Sigmoid colon (tissue), 4 donors: ENCODE results near the gene SAAL1.

Source experiments
- POLR2AphosphoS5 ChIP-seq, 4 donors: sonication (generic); formaldehyde crosslinking; IDR thresholded peaks; one replicate each; pipeline ENCODE4 v1.6.1; 2017; ENCODE audit warnings: antibody characterized with exemption in 4 of 4
- TF ChIP-seq, protein P1 (sequence below), 4 experiments: fragments of 450-650 bp in 3 of 4; fragments of 200-600 bp in 1 of 4; IDR thresholded peaks; one replicate each; pipeline ENCODE4 v1.5.1; 2016 to 2019; ENCODE audit warnings: antibody characterized with exemption in 4 of 4, mild to moderate bottlenecking in 3 of 4, moderate library complexity in 2 of 4

DNA sequence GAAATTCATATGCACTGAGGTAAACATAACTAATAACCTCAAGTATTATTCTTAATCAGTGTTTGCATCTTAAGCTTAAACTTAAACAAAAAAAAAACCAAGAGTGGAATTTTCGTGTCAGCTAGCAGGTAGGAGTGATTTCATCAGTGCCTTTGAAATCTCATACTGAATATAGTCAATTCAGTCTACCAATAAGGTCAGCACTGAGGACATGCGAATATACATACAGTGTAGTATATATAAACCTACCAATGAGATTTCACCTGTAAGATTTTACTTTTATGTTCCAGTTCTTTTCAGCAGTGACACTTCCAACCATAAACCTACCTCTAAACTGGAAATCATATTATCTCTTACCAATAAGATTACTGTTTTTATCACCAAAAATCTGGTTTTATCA lies 27.0 kb downstream of the SAAL1 start:
- TF ChIP-seq, protein P1, sequence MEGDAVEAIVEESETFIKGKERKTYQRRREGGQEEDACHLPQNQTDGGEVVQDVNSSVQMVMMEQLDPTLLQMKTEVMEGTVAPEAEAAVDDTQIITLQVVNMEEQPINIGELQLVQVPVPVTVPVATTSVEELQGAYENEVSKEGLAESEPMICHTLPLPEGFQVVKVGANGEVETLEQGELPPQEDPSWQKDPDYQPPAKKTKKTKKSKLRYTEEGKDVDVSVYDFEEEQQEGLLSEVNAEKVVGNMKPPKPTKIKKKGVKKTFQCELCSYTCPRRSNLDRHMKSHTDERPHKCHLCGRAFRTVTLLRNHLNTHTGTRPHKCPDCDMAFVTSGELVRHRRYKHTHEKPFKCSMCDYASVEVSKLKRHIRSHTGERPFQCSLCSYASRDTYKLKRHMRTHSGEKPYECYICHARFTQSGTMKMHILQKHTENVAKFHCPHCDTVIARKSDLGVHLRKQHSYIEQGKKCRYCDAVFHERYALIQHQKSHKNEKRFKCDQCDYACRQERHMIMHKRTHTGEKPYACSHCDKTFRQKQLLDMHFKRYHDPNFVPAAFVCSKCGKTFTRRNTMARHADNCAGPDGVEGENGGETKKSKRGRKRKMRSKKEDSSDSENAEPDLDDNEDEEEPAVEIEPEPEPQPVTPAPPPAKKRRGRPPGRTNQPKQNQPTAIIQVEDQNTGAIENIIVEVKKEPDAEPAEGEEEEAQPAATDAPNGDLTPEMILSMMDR (IDR thresholded peaks at IDR 0.05): no peak
- no peak for TF ChIP-seq POLR2AphosphoS5 (IDR thresholded peaks at IDR 0.05)
